Panc1 (cell line): ENCODE measurements around the gene USP30. TPM values are rescaled to one million over a fixed set of nuclear protein-coding genes. Genes with fewer than 3 reads are reported as not detected.

Experiments used
- ATAC-seq: fragments of 200-7000 bp; cut with Tn5 transposase; 2 replicates; pipeline ENCODE4 v1.9.1; 2020; ENCODE audit warnings: mild to moderate bottlenecking, moderate library complexity
- BruUV-seq: library from RNA; stranded (reverse); fragments of 400-500 nt; replicated peaks from 2 replicates; lab custom pipeline; 2021; lab: Mats Ljungman, UMichigan
- CTCF ChIA-PET: fragments of 300-600 bp; sonication (Branson Sonifier 250); formaldehyde crosslinking; loops from one replicate; lab custom pipeline; 2022; ENCODE audit warnings: antibody characterized with exemption; lab: Charles Lee
- POLR2A ChIA-PET: fragments of 300-600 bp; sonication (Branson Sonifier 250); formaldehyde crosslinking; loops from one replicate; lab custom pipeline; 2022; ENCODE audit warnings: antibody characterized with exemption; lab: Charles Lee
- DNase-seq: peaks from one replicate; pipeline ENCODE4 v3.0.0-alpha.2; 2010; ENCODE audit warnings: low read depth, low spot score
- H3K27ac ChIP-seq: 2 replicates; pipeline ENCODE4 v1.5.1; 2011; ENCODE audit warnings: mild to moderate bottlenecking, low read length, inconsistent platforms
- H3K27me3 ChIP-seq: fragments of 200-500 bp; sonication (Bioruptor generic); 2 replicates; pipeline ENCODE4 v1.6.0; 2014; ENCODE audit warnings: low read length, inconsistent platforms; ENCODE audit not compliant: control insufficient read depth, insufficient read depth
- H3K36me3 ChIP-seq: fragments of 200-500 bp; sonication (Bioruptor generic); 2 replicates; pipeline ENCODE4 v1.5.1; 2014; ENCODE audit warnings: inconsistent platforms, mild to moderate bottlenecking, low read length, moderate library complexity; ENCODE audit not compliant: control insufficient read depth, insufficient read depth
- H3K4me1 ChIP-seq: 2 replicates; pipeline ENCODE4 v1.5.1; 2011; ENCODE audit warnings: inconsistent platforms, mild to moderate bottlenecking, low read length, moderate library complexity; ENCODE audit not compliant: control insufficient read depth, insufficient read depth
- H3K4me3 ChIP-seq, 2 experiments: 2 replicates each; pipeline ENCODE4 v1.5.1; 2011 to 2012; ENCODE audit warnings: low read depth in 2 of 2, low read length in 2 of 2, mild to moderate bottlenecking in 2 of 2, inconsistent platforms in 1 of 2, moderate library complexity in 1 of 2
- H3K9me3 ChIP-seq: fragments of 200-500 bp; sonication (Bioruptor generic); 2 replicates; pipeline ENCODE4 v1.5.1; 2014; ENCODE audit warnings: low read depth, mild to moderate bottlenecking, inconsistent platforms, low read length, moderate library complexity; ENCODE audit not compliant: control insufficient read depth, insufficient read depth
- CTCF ChIP-seq: fragments of 450-650 bp; IDR thresholded peaks from 2 replicates; pipeline ENCODE4 v1.5.1; 2017; ENCODE audit warnings: mild to moderate bottlenecking
- POLR2AphosphoS5 ChIP-seq: IDR thresholded peaks from 2 replicates; pipeline ENCODE4 v1.6.1; 2012; ENCODE audit warnings: mild to moderate bottlenecking, low read depth, low read length, moderate library complexity
- SIN3A ChIP-seq: IDR thresholded peaks from 2 replicates; pipeline ENCODE4 v1.6.1; 2012; ENCODE audit warnings: low read depth, mild to moderate bottlenecking, low read length, moderate library complexity, borderline replicate concordance; ENCODE audit not compliant: insufficient read depth
- TCF7L2 ChIP-seq: IDR thresholded peaks from 2 replicates; pipeline ENCODE4 v1.6.1; 2011; ENCODE audit warnings: mild to moderate bottlenecking, low read depth, low read length, inconsistent platforms
- in situ Hi-C: cut with HindIII; loops from 2 replicates; pipeline ENCODE4 v1.10.0; 2016; ENCODE audit warnings: low sequenced_read_pairs, low pct_unique_long_range_greater_than_20kb
- intact Hi-C: fragments of 100-400 bp; cut with micrococcal nuclease; formaldehyde crosslinking; loops from one replicate; pipeline ENCODE4 v1.10.0; 2022; ENCODE audit not compliant: unreplicated experiment
- total RNA-seq: library from RNA; stranded (reverse); gene quantifications from one replicate; pipeline ENCODE4 v1.2.1, GENCODE V29; 2021; ENCODE audit not compliant: unreplicated experiment
- TF ChIP-seq, protein P1 (sequence below), 2 experiments: IDR thresholded peaks; 2 replicates each; pipeline ENCODE4 v1.6.1; 2011 to 2012; ENCODE audit warnings: low read depth in 2 of 2, control low read depth in 1 of 2, low read length in 1 of 2, mild to moderate bottlenecking in 1 of 2, moderate library complexity in 1 of 2; ENCODE audit not compliant: insufficient read depth in 1 of 2

The USP30 gene
- total RNA-seq, 1 experiment from 2014 or later, result 5.7 TPM

DNA sequence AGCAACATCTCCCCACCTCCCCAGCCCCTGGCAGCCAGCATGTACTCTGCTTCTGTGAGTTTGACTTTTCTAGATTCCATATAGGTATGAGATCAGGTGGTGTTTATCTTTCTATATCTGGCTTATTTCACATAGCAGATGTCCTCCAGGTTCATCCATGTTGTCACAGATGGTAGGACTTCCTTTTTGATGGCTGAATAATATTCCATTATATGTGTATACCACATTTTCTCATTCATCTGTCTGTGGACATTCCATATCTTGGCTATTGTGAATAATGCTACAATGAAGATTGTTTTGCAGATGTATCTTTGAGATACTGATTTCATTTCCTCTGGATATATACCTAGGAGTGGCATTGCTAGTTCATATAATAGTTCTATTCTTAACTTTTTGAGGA, 22.5 kb downstream of the USP30 start:
- Histone ChIP-seq H3K27ac (no peak overlapping the region), H3K9me3 (no peaks in the 10 kb centered on the region), H3K27me3 (no peaks in the 10 kb centered on the region), H3K4me3 (no peak overlapping the region), H3K4me1 (no peaks in the 10 kb centered on the region), H3K36me3 (no peaks in the 10 kb centered on the region)
- intact Hi-C loops, result no loop called here
- ATAC-seq (no peak), DNase-seq (no peak)
- CTCF ChIA-PET, result no interaction called here
- POLR2A ChIA-PET, result no interaction called here
- BruUV-seq, result no TSS peak
- in situ Hi-C loops, result no loop called here
- TF ChIP-seq TCF7L2, result no peak
- TF ChIP-seq CTCF, result no peak
- TF ChIP-seq SIN3A, result no peak
- TF ChIP-seq, protein P1, sequence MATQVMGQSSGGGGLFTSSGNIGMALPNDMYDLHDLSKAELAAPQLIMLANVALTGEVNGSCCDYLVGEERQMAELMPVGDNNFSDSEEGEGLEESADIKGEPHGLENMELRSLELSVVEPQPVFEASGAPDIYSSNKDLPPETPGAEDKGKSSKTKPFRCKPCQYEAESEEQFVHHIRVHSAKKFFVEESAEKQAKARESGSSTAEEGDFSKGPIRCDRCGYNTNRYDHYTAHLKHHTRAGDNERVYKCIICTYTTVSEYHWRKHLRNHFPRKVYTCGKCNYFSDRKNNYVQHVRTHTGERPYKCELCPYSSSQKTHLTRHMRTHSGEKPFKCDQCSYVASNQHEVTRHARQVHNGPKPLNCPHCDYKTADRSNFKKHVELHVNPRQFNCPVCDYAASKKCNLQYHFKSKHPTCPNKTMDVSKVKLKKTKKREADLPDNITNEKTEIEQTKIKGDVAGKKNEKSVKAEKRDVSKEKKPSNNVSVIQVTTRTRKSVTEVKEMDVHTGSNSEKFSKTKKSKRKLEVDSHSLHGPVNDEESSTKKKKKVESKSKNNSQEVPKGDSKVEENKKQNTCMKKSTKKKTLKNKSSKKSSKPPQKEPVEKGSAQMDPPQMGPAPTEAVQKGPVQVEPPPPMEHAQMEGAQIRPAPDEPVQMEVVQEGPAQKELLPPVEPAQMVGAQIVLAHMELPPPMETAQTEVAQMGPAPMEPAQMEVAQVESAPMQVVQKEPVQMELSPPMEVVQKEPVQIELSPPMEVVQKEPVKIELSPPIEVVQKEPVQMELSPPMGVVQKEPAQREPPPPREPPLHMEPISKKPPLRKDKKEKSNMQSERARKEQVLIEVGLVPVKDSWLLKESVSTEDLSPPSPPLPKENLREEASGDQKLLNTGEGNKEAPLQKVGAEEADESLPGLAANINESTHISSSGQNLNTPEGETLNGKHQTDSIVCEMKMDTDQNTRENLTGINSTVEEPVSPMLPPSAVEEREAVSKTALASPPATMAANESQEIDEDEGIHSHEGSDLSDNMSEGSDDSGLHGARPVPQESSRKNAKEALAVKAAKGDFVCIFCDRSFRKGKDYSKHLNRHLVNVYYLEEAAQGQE (IDR thresholded peaks at IDR 0.05; ENCODE audit: insufficient read depth in 1 of 2, low read depth in 2 of 2, low read length in 1 of 2), result no peak
- TF ChIP-seq POLR2AphosphoS5, result no peak

GRCh38 chr12:109082751-109083150, 30.4 kb downstream of the USP30 start:
- ATAC-seq (no peak), DNase-seq (no peak)
- Histone ChIP-seq H3K36me3 (peaks cover 5% of the 10 kb centered on the region), H3K4me1 (no peaks in the 10 kb centered on the region), H3K4me3 (no peak overlapping the region), H3K27me3 (no peaks in the 10 kb centered on the region), H3K9me3 (no peaks in the 10 kb centered on the region), H3K27ac (no peak overlapping the region)
- ChIA-PET POLR2A (interaction anchor here (0.5 kb wide), 1 partner anchor 233 kb away, joined by 7 read pairs; no protein-coding TSS in a partner anchor), CTCF (no interaction called here)
- in situ Hi-C loops, result no loop called here
- no TSS peak for BruUV-seq
- TF ChIP-seq, protein P1 (IDR thresholded peaks at IDR 0.05; ENCODE audit: insufficient read depth in 1 of 2, low read depth in 2 of 2, low read length in 1 of 2), result no peak
- no peak for TF ChIP-seq SIN3A
- no peak for TF ChIP-seq TCF7L2
- no peak for TF ChIP-seq CTCF
- no peak for TF ChIP-seq POLR2AphosphoS5
- intact Hi-C loops, result loop anchor here (10.0 kb wide), 1 partner anchor 198 kb away; the partner anchor contains the start of gene DAO
